Purkinje cell (primary cell): ENCODE data around the gene UGT1A7. TPM values are rescaled to one million over a fixed set of nuclear protein-coding genes. Genes with fewer than 3 reads are reported as not detected.

ENCODE experiments used
- polyA plus RNA-seq: library from polyadenylated mRNA; unstranded; fragments of >200 nt; fragmentation: Nextera tagmentation; gene quantifications from 2 replicates; pipeline ENCODE4 v1.2.1, GENCODE V29; 2014

Gene UGT1A7
- not detected in 2 replicates for polyA plus RNA-seq

DNA sequence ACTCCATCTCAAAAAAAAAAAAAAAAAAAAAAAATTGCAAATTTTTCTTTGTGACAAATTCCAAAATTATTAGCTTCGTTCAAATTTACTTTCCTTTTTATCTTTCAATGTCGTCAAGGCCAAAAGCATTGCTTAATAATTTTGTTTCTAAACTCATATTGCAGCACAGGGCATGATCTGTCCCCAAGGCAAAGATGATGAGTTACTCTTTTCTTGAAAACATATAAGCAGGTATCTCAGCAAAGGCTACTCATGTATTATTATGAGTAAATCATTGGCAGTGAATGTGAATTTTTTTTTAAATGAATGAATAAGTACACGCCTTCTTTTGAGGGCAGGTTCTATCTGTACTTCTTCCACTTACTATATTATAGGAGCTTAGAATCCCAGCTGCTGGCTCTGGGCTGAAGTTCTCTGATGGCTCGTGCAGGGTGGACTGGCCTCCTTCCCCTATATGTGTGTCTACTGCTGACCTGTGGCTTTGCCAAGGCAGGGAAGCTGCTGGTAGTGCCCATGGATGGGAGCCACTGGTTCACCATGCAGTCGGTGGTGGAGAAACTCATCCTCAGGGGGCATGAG, at the start of gene UGT1A7:
TSS of gene UGT1A7 (plus strand) at position 381 of the 579 bp plus-strand sequence. CDS start at position 418, 37 bp downstream.

DNA sequence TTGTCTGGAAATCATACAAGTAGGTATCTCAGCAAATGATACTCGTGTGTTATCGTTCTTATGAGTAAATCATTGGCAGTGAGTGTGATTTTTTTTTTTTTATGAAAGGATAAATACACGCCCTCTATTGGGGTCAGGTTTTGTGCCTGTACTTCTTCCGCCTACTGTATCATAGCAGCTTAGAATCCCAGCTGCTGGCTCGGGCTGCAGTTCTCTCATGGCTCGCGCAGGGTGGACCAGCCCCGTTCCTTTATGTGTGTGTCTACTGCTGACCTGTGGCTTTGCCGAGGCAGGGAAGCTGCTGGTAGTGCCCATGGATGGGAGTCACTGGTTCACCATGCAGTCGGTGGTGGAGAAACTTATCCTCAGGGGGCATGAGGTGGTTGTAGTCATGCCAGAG, 45.4 kb upstream of the UGT1A7 start, which contains the start of gene UGT1A10:
TSS of gene UGT1A10 (plus strand) at position 143 of the 400 bp plus-strand sequence. CDS start at position 218, 75 bp downstream.

DNA sequence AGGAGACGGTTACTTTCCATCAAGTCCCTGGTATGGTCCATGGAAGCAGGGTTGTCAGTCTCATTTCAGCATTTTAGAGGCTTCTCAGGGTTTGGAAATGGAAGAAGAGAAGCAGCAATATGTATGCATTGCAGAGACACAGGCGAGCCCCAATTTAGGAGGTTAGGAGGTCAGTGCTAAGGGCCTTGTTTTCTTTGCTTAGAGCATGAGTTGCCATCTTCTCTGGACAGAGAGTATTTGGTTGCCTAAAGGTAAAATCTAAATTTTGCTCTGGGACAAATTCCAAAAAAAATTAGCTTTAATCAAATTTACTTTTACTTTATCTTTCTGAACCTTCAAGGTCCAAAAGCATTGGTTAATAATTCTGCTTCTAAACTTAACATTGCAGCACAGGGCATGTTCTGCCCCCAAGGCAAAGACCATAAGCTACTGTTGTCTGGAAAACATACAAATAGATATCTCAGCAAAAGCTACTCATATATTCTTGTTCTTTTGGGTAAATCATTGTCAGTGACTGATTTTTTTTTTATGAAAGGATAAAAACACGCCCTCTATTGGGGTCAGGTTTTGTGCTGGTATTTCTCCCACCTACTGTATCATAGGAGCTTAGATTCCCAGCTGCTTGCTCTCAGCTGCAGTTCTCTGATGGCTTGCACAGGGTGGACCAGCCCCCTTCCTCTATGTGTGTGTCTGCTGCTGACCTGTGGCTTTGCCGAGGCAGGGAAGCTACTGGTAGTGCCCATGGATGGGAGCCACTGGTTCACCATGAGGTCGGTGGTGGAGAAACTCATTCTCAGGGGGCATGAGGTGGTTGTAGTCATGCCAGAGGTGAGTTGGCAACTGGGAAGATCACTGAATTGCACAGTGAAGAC, 10.2 kb upstream of the UGT1A7 start, which contains the start of gene UGT1A9:
TSS of gene UGT1A9 (plus strand) at position 609 of the 872 bp plus-strand sequence. CDS start at position 646, 37 bp downstream.

DNA sequence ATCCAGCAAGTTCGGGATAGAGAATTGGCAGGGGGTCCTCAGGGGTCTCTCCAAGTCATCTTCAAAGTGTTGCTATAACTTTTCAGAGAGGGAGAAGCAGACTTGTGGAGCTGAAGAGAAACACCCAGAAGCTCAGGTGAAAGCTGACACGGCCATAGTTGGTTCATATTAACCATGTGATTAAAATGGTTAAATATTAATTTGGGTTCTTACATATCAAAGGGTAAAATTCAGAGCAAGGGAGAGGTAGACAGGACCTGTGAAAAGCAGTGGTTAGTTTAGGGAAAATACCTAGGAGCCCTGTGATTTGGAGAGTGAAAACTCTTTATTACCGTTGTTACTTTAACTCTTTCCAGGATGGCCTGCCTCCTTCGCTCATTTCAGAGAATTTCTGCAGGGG, 10.9 kb downstream of the UGT1A7 start, which contains the start of gene UGT1A6:
TSS of gene UGT1A6 (plus strand) at position 243 of the 400 bp plus-strand sequence. CDS start at position 358, 115 bp downstream.

DNA sequence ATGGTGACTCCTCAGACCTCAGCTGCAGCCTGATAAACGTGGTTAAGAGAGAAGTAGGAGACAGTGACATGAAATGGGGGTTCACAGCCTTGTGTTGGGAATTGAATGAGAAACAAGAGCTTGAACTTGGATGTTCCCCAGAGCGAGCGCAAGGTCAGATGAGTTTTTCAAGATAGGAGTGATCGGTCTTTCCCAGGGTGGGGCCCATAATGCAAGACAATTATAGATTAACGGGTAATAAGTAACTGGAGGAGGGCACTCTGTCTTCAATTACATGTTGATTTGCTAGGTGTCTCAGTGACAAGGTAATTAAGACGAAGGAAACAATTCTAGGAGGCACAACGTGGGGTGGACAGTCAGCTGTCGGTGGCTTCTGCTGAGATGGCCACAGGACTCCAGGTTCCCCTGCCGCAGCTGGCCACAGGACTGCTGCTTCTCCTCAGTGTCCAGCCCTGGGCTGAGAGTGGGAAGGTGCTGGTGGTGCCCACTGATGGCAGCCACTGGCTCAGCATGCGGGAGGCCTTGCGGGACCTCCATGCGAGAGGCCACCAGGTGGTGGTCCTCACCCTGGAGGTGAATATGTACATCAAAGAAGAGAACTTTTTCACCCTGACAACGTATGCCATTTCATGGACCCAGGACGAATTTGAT, 31.0 kb downstream of the UGT1A7 start, which contains the start of gene UGT1A5:
TSS of gene UGT1A5 (plus strand) at position 297 of the 651 bp plus-strand sequence. CDS start at position 382, 85 bp downstream.

DNA sequence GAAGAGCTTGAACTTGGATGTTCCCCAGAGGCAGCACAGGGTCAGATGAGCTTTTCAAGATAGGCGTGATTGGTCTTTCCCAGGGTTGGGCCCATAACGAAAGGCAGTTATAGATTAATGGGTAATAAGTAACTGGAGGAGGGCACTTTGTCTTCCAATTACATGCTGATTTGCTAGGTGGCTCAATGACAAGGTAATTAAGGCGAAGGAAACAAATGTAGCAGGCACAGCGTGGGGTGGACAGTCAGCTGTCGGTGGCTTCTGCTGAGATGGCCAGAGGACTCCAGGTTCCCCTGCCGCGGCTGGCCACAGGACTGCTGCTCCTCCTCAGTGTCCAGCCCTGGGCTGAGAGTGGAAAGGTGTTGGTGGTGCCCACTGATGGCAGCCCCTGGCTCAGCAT, 36.9 kb downstream of the UGT1A7 start, which contains the start of gene UGT1A4:
TSS of gene UGT1A4 (plus strand) at position 185 of the 400 bp plus-strand sequence. CDS start at position 270, 85 bp downstream.

DNA sequence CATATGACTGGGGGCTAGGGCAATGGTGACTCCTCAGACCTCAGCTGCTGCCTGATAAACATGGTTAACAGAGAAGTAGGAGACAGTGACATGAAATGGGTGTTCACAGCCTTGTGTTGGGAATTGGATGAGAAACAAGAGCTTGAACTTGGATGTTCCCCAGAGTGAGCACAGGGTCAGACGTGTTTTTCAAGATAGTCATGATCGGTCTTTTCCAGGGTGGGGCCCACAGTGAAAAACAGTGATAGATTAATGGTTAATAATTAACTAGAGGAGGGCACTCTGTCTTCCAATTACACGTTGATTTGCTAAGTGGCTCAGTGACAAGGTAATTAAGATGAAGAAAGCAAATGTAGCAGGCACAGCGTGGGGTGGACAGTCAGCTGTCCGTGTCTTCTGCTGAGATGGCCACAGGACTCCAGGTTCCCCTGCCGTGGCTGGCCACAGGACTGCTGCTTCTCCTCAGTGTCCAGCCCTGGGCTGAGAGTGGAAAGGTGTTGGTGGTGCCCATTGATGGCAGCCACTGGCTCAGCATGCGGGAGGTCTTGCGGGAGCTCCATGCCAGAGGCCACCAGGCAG, 47.1 kb downstream of the UGT1A7 start, which contains the start of gene UGT1A3:
TSS of gene UGT1A3 (plus strand) at position 320 of the 579 bp plus-strand sequence. CDS start at position 405, 85 bp downstream.

DNA sequence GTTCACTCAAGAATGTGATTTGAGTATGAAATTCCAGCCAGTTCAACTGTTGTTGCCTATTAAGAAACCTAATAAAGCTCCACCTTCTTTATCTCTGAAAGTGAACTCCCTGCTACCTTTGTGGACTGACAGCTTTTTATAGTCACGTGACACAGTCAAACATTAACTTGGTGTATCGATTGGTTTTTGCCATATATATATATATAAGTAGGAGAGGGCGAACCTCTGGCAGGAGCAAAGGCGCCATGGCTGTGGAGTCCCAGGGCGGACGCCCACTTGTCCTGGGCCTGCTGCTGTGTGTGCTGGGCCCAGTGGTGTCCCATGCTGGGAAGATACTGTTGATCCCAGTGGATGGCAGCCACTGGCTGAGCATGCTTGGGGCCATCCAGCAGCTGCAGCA, 78.3 kb downstream of the UGT1A7 start, which contains the start of gene UGT1A1:
TSS of gene UGT1A1 (plus strand) at position 228 of the 400 bp plus-strand sequence. CDS start at position 246, 18 bp downstream.

DNA sequence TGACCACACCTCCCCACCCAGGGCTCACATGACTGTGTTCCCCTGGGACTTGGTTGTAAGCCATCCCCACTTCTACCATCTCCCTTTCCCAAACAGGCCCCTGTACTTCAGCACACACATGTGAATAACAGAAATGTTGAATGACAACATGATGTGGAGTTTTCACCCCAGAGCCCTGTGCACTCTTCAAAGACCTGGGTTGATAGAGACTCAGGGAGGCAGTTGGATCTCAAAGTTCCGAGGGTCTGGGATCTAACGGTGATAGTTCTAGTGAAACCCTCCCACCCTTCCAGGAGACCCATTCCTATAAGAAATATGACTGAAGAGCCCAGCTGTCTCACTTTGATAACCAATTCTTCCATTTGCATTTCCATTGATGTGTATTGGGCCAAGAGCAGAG, 96.3 kb downstream of the UGT1A7 start, which contains the start of gene MROH2A:
TSS of gene MROH2A (plus strand) at position 301 of the 400 bp plus-strand sequence. CDS start 1,029 bp downstream, outside the sequence.

Other genes with a start within 250 kb of the UGT1A7 start
- gene USP40, start 115.1 kb upstream of the UGT1A7 start, polyA plus RNA-seq = 2.9 and 12.2 TPM in 2 replicates
- not detected in 2 replicates for gene UGT1A8, start 64.3 kb upstream of the UGT1A7 start, polyA plus RNA-seq
- gene UGT1A10, start 45.5 kb upstream of the UGT1A7 start, polyA plus RNA-seq = not detected in 2 replicates
- not detected in 2 replicates for gene UGT1A9, start 10.0 kb upstream of the UGT1A7 start, polyA plus RNA-seq
- not detected in 2 replicates for gene UGT1A6, start 11.0 kb downstream of the UGT1A7 start, polyA plus RNA-seq
- not detected in 2 replicates for gene UGT1A5, start 31.0 kb downstream of the UGT1A7 start, polyA plus RNA-seq
- gene UGT1A4, start 36.8 kb downstream of the UGT1A7 start, polyA plus RNA-seq = not detected in 2 replicates
- not detected in 2 replicates for gene UGT1A3, start 47.1 kb downstream of the UGT1A7 start, polyA plus RNA-seq
- not detected in 2 replicates for gene UGT1A1, start 78.4 kb downstream of the UGT1A7 start, polyA plus RNA-seq
- gene MROH2A, start 96.4 kb downstream of the UGT1A7 start, polyA plus RNA-seq = not detected in 2 replicates
- not detected in 2 replicates for gene HJURP, start 172.6 kb downstream of the UGT1A7 start, polyA plus RNA-seq
- 3.0 and 5.9 TPM in 2 replicates for gene TRPM8, start 235.5 kb downstream of the UGT1A7 start, polyA plus RNA-seq